ENCODE measurements around the gene RAB38.

RAB38 gene

GRCh38 chr11:88174709-88175568, at the start of gene RAB38:
TSS of gene RAB38 (minus strand) at chr11:88175443. CDS start at chr11:88175384, 59 bp downstream.
- DNase-seq, result peak; percentile 55 to 85 (median 79)

GRCh38 chr11:88213406-88213805, 38.2 kb upstream of the RAB38 start:
- no peak for DNase-seq

- DNase-seq, result no peak
Observed at GRCh38 chr11:88212300-88212699, 37.1 kb upstream of the RAB38 start.

- DNase-seq, result no peak
Observed at GRCh38 chr11:88208745-88209144, 33.5 kb upstream of the RAB38 start.

- no peak for DNase-seq
Observed at GRCh38 chr11:88206751-88207150, 31.5 kb upstream of the RAB38 start.

- no peak for DNase-seq
Observed at GRCh38 chr11:88204353-88204752, 29.1 kb upstream of the RAB38 start.

- no peak for DNase-seq
Observed at GRCh38 chr11:88203604-88204003, 28.4 kb upstream of the RAB38 start.

GRCh38 chr11:88202498-88202897, 27.3 kb upstream of the RAB38 start:
- no peak for DNase-seq

GRCh38 chr11:88196393-88196792, 21.1 kb upstream of the RAB38 start:
- DNase-seq, result no peak

- no peak for DNase-seq
Observed at GRCh38 chr11:88195908-88196307, 20.7 kb upstream of the RAB38 start.

- DNase-seq, result no peak
Observed at GRCh38 chr11:88194990-88195389, 19.7 kb upstream of the RAB38 start.

GRCh38 chr11:88193278-88193677, 18.0 kb upstream of the RAB38 start:
- peak in 1 of 3 experiments; percentile 44 for DNase-seq

GRCh38 chr11:88188932-88189253, 13.7 kb upstream of the RAB38 start:
- DNase-seq, result peak in 1 of 3 experiments; percentile 31

GRCh38 chr11:88188251-88188931, 13.1 kb upstream of the RAB38 start:
- DNase-seq, result no peak

- no peak for DNase-seq
Observed at GRCh38 chr11:88183233-88183632, 8.0 kb upstream of the RAB38 start.

- DNase-seq, result no peak
Observed at GRCh38 chr11:88181776-88182175, 6.5 kb upstream of the RAB38 start.

GRCh38 chr11:88179971-88180629, 4.9 kb upstream of the RAB38 start:
- no peak for DNase-seq

- peak in 1 of 3 experiments; percentile 57 for DNase-seq
Observed at GRCh38 chr11:88179141-88179540, 3.9 kb upstream of the RAB38 start.

GRCh38 chr11:88178191-88178590, 2.9 kb upstream of the RAB38 start:
- DNase-seq, result no peak

GRCh38 chr11:88175569-88176075, 379 bp upstream of the RAB38 start:
- DNase-seq, result no peak

- DNase-seq, result no peak
Observed at GRCh38 chr11:88173956-88174355, 1.3 kb downstream of the RAB38 start.

GRCh38 chr11:88171982-88172381, 3.3 kb downstream of the RAB38 start:
- DNase-seq, result no peak

- DNase-seq, result no peak
Observed at GRCh38 chr11:88170673-88171072, 4.6 kb downstream of the RAB38 start.

- DNase-seq, result no peak
Observed at GRCh38 chr11:88169881-88170280, 5.4 kb downstream of the RAB38 start.
